ENCODE measurements around the gene CS. TPM values are rescaled to one million over a fixed set of nuclear protein-coding genes. Genes with fewer than 3 reads are reported as not detected.
"Not testable (repeated sequence)": the region's sequence is repeated elsewhere in the genome, so short reads cannot be mapped to it uniquely, and the experiment has no call there.

CS gene
- total and polyA plus RNA-seq, 3 donors from 2014 or later: 63.8 to 70.2 (median 67.8) TPM

DNA sequence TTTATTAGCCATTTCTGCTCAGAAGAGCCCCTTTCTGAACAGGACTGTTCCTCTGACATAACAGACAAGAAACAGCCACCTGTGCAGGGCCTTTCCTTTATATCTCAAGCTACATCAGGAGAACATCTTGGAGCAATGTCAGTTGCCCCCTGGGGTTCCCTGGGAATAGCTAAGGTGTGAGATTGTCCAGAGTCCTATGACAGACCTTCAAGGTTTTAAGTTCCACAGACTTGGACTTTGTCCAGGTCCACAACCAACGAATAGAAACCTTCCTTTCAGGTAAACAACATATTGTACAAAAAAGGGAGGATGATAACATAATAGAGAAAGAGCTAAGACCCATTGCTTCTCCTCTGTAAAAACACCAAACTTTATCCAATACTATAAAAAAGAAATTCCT, 41.5 kb upstream of the CS start:
- intact Hi-C loops (cut with DNase I; ENCODE audit: low total_unique reads): no loop called here
- Histone ChIP-seq H3K4me1 (no peaks in the 10 kb centered on the region), H3K27ac (no peak overlapping the region), H3K36me3 (ENCODE audit: low read depth, missing control alignments) (no peaks in the 10 kb centered on the region), H3K9me3 (no peaks in the 10 kb centered on the region), H3K27me3 (no peaks in the 10 kb centered on the region), H3K4me3 (no peak overlapping the region)
- DNase-seq: no peak
- TF ChIP-seq, protein P1, sequence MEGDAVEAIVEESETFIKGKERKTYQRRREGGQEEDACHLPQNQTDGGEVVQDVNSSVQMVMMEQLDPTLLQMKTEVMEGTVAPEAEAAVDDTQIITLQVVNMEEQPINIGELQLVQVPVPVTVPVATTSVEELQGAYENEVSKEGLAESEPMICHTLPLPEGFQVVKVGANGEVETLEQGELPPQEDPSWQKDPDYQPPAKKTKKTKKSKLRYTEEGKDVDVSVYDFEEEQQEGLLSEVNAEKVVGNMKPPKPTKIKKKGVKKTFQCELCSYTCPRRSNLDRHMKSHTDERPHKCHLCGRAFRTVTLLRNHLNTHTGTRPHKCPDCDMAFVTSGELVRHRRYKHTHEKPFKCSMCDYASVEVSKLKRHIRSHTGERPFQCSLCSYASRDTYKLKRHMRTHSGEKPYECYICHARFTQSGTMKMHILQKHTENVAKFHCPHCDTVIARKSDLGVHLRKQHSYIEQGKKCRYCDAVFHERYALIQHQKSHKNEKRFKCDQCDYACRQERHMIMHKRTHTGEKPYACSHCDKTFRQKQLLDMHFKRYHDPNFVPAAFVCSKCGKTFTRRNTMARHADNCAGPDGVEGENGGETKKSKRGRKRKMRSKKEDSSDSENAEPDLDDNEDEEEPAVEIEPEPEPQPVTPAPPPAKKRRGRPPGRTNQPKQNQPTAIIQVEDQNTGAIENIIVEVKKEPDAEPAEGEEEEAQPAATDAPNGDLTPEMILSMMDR (IDR thresholded peaks at IDR 0.05): no peak
- no peak for TF ChIP-seq POLR2A (IDR thresholded peaks at IDR 0.05)
- WGBS, 2 donors: 38 to 42% methylated on average over 1 of the region's 1 CpG

DNA sequence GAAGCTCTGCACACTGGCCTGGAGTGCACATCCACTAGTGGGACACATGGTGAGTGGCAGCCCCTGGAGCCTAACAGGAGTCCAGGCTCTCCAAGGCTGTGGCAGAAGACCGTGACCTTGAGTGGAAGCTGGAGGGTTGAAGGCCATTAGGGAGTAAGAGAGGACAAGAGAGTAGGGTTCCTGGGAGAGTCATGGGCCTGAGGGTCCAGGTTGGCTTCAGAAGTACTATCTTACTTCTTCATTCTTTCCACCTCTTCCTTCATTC, 39.0 kb upstream of the CS start:
- H3K36me3 ChIP-seq (ENCODE audit: low read depth, missing control alignments): no peaks in the 10 kb centered on the region
- WGBS, 2 donors: 60 to 83% methylated on average over 1 of the region's 1 CpG
- no peaks in the 10 kb centered on the region for H3K4me1 ChIP-seq
- H3K9me3 ChIP-seq: no peaks in the 10 kb centered on the region
- no peak overlapping the region for H3K4me3 ChIP-seq
- no peak overlapping the region for H3K27ac ChIP-seq
- no peaks in the 10 kb centered on the region for H3K27me3 ChIP-seq
- no peak for TF ChIP-seq POLR2A (IDR thresholded peaks at IDR 0.05)
- no peak for DNase-seq
- intact Hi-C loops (cut with DNase I; ENCODE audit: low total_unique reads): no loop called here

DNA sequence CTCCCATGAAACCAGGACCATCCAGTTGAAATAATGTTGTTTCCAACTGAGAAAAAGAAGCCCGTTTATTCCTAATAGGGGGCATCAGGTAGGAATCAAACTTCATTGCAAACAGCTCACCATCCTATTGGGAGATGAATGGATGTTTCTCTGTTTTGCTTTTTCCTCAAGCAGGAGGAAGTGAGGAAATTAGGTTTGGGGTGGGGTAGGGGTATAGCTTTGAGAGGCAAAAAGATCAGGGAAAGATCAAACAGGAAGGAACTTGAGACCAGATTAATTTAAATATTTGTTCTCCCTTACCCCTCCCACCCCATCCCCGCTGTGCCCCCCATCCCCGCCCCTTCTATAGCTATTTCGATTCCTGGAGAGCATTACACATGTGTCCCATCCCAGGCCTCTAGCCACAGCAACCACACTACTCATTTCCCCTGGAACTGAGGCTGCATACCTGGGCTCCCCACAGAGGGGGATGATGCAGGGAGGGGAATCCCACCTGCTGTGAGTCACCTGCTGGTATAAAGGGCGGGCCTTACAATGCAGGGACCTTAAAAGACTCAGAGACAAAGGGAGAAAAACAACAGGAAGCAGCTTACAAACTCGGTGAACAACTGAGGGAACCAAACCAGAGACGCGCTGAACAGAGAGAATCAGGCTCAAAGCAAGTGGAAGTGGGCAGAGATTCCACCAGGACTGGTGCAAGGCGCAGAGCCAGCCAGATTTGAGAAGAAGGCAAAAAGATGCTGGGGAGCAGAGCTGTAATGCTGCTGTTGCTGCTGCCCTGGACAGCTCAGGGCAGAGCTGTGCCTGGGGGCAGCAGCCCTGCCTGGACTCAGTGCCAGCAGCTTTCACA, 38.4 kb upstream of the CS start, which contains the start of gene IL23A:
TSS of gene IL23A (plus strand) at position 577 of the 850 bp plus-strand sequence. CDS start at position 738, 161 bp downstream.
- no peak within 1 kb of the TSS for H3K27ac ChIP-seq
- WGBS, 2 donors: 51 to 55% methylated on average over 9 of the region's 9 CpGs
- H3K36me3 ChIP-seq (ENCODE audit: low read depth, missing control alignments): no peaks in the 10 kb centered on the region
- no peak within 1 kb of the TSS for H3K4me3 ChIP-seq
- intact Hi-C loops (cut with DNase I; ENCODE audit: low total_unique reads): no loop called here
- H3K4me1 ChIP-seq: no peaks in the 10 kb centered on the region
- TF ChIP-seq, protein P1 (IDR thresholded peaks at IDR 0.05): no peak
- TF ChIP-seq POLR2A (IDR thresholded peaks at IDR 0.05): no peak
- DNase-seq: no peak
- no peaks in the 10 kb centered on the region for H3K9me3 ChIP-seq
- no peaks in the 10 kb centered on the region for H3K27me3 ChIP-seq

DNA sequence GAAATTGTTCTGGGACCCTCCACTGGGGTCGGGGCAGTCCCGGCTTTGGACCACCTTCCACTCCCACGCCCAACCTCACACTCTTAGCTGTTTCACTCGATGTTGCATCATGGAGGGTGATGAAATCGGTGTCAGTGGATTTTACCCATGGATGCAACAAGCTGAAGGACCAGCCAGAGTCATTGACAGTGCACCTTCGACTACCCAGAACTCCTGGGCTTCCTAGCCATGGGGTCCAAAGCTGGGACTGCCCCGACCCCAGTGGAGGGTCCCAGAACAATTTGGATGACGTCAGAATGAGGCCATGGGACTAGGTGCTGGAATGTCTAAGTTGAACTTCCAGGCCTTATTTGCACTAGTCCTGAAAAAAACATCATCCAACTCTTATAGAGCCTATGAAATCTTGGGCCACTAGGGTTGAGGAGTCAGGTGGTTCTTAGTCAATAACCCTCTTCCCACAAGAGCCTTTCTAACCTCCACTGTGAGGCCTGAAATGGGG, 37.7 kb upstream of the CS start:
- DNase-seq: no peak
- 85 to 86% methylated on average over 8 of the region's 8 CpGs for WGBS, 2 donors
- intact Hi-C loops (cut with DNase I; ENCODE audit: low total_unique reads): no loop called here

DNA sequence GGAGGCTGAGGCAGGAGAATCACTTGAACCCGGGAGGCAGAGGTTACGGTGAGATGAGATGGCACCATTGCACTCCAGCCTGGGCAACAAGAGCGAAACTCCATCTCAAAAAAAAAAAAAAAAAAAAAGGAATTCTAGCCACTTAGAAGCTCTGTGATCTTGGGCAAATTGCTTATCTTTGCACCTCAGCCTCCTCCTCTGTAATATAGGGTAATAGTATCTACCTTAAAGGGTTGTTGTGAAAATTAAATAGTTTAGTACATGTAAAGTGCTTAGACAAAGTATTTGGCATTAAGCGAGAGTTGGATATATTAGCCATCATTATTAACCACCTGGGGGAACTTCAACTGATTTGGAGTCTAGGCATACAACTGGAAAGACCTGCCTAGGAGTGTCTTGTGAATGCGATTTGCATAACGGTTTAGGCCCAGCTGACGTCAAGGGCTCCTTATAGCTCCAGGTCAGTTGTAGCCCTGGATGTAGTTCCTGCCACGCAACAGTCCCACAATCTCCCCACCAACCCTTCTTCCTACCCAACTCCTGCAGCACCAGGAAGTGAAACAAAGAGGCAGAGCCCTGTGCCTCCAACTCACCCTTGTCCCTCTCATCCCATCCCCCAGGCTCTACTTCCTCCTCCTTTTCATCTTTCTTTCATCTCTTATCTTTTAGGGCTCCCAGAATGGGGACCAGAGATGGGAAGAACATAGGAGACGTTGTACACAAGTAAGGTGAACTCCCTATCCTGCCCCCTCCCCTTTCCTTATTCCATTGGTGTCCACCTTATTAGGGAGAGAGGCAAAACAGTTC, 36.4 kb upstream of the CS start:
- no peak overlapping the region for H3K27ac ChIP-seq
- TF ChIP-seq POLR2A (IDR thresholded peaks at IDR 0.05): no peak
- TF ChIP-seq, protein P1 (IDR thresholded peaks at IDR 0.05): no peak
- H3K9me3 ChIP-seq: no peaks in the 10 kb centered on the region
- no peaks in the 10 kb centered on the region for H3K4me1 ChIP-seq
- no peak overlapping the region for H3K4me3 ChIP-seq
- WGBS, 2 donors: 85 to 86% methylated on average over 9 of the region's 9 CpGs
- DNase-seq: no peak
- no peaks in the 10 kb centered on the region for H3K36me3 ChIP-seq (ENCODE audit: low read depth, missing control alignments)
- intact Hi-C loops (cut with DNase I; ENCODE audit: low total_unique reads): no loop called here
- no peaks in the 10 kb centered on the region for H3K27me3 ChIP-seq

More for the DNA sequence above, 37.7 kb upstream of the CS start:
- Histone ChIP-seq H3K9me3 (no peaks in the 10 kb centered on the region), H3K27ac (no peak overlapping the region), H3K27me3 (no peaks in the 10 kb centered on the region), H3K4me3 (no peak overlapping the region), H3K36me3 (ENCODE audit: low read depth, missing control alignments) (no peaks in the 10 kb centered on the region), H3K4me1 (no peaks in the 10 kb centered on the region)
- TF ChIP-seq, protein P1 (IDR thresholded peaks at IDR 0.05): no peak
- no peak for TF ChIP-seq POLR2A (IDR thresholded peaks at IDR 0.05)

DNA sequence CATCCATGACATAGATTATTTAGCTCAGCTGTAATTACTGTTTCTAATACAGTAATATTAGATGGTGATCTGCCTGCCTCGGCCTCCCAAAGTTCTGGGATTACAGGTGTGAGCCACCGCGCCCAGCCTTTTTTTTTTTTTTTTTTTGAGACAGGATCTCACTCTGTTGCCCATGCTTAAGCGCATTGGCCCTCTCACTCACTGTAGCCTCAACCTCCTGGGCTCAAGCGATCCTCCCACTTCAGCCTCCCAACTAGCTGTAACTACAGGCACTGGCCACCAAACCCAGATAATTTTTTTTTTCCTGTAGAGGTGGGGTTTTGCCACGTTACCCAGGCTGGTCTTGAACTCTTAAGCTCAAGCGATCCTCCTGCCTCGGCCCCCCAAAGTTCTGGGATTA, 35.4 kb upstream of the CS start:
- DNase-seq; H3K4me3 ChIP-seq; H3K4me1 ChIP-seq; intact Hi-C loops (cut with DNase I; ENCODE audit: low total_unique reads); H3K27ac ChIP-seq; H3K27me3 ChIP-seq; H3K9me3 ChIP-seq; H3K36me3 ChIP-seq (ENCODE audit: low read depth, missing control alignments): not testable (repeated sequence)
- whole genome bisulfite sequencing, 2 donors: 66 to 85% methylated on average over 8 of the region's 8 CpGs

Measured in testis (tissue), 3 donors.